ENCODE data around the gene GPR146. TPM values are rescaled to one million over a fixed set of nuclear protein-coding genes. Genes with fewer than 3 reads are reported as not detected.
A peak's percentile ranks its signal among the peaks of the same experiment; 100 is the strongest.

The GPR146 gene
- total and polyA plus RNA-seq, 2 of the 13 experiments (the other 11 are each of a cell fraction or from before 2014, with no cell fraction given), result 2.0 to 15.9 TPM

DNA sequence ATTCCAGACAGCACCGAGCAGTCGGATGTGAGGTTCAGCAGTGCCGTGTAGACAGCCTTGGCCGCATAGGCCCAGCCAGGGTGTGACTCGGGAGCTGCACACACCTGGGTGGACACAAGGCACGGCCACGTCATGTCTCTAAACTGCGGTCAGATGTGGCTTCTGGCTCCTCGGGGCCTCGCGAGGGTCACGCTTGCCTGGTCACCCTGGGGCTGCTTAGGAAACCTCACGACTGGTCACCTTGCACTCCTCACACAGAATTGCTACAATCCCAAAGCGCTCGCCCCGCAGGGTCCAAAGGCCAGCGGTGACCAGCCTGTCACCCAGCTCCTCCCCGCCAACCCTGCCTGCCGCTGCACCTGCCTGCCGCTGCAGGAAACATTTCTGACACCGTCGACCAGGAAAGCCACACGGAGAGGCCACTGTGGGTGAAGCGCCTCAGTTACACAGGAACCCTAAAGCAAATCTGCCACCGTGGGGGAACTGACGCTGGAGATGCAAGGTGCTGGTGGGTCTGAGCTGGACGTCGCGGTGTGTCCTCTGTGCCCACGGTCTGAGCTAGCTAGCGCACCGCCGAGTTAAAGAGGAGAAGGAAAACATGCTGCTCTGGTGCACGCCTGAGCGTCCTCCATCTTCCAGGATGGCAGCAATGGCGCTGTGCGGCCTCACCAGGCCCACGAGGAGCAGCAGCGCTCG lies 48.6 kb downstream of the GPR146 start (continued):
- TF ChIP-seq, protein P1, sequence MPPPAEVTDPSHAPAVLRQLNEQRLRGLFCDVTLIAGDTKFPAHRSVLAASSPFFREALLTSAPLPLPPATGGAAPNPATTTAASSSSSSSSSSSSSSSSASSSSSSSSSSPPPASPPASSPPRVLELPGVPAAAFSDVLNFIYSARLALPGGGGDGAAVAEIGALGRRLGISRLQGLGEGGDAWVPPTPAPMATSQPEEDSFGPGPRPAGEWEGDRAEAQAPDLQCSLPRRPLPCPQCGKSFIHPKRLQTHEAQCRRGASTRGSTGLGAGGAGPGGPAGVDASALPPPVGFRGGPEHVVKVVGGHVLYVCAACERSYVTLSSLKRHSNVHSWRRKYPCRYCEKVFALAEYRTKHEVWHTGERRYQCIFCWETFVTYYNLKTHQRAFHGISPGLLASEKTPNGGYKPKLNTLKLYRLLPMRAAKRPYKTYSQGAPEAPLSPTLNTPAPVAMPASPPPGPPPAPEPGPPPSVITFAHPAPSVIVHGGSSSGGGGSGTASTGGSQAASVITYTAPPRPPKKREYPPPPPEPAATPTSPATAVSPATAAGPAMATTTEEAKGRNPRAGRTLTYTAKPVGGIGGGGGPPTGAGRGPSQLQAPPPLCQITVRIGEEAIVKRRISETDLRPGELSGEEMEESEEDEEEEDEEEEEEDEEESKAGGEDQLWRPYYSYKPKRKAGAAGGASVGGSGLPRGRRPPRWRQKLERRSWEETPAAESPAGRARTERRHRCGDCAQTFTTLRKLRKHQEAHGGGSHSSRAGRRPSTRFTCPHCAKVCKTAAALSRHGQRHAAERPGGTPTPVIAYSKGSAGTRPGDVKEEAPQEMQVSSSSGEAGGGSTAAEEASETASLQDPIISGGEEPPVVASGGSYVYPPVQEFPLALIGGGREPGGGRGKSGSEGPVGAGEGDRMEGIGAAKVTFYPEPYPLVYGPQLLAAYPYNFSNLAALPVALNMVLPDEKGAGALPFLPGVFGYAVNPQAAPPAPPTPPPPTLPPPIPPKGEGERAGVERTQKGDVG (CRISPR knock-in tag; IDR thresholded peaks at IDR 0.05; ENCODE audit: borderline replicate concordance), result peak; percentile 97
- TF ChIP-seq MZF1 (CRISPR knock-in tag; IDR thresholded peaks at IDR 0.05; ENCODE audit: borderline replicate concordance), result no peak
- TF ChIP-seq NR1H2 (CRISPR knock-in tag; IDR thresholded peaks at IDR 0.05; ENCODE audit: borderline replicate concordance, low read depth), result no peak
- TF ChIP-seq, protein P2, sequence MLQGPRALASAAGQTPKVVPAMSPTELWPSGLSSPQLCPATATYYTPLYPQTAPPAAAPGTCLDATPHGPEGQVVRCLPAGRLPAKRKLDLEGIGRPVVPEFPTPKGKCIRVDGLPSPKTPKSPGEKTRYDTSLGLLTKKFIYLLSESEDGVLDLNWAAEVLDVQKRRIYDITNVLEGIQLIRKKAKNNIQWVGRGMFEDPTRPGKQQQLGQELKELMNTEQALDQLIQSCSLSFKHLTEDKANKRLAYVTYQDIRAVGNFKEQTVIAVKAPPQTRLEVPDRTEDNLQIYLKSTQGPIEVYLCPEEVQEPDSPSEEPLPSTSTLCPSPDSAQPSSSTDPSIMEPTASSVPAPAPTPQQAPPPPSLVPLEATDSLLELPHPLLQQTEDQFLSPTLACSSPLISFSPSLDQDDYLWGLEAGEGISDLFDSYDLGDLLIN (CRISPR knock-in tag; IDR thresholded peaks at IDR 0.05; ENCODE audit: borderline replicate concordance), result no peak
- TF ChIP-seq NFYB (CRISPR knock-in tag; IDR thresholded peaks at IDR 0.05), result 0 out of 2 replicates have a peak, but pooled peaks have one; percentile 43
- TF ChIP-seq, protein P3, sequence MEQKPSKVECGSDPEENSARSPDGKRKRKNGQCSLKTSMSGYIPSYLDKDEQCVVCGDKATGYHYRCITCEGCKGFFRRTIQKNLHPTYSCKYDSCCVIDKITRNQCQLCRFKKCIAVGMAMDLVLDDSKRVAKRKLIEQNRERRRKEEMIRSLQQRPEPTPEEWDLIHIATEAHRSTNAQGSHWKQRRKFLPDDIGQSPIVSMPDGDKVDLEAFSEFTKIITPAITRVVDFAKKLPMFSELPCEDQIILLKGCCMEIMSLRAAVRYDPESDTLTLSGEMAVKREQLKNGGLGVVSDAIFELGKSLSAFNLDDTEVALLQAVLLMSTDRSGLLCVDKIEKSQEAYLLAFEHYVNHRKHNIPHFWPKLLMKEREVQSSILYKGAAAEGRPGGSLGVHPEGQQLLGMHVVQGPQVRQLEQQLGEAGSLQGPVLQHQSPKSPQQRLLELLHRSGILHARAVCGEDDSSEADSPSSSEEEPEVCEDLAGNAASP (CRISPR knock-in tag; IDR thresholded peaks at IDR 0.05; ENCODE audit: borderline replicate concordance), result no peak
- TF ChIP-seq, protein P4, sequence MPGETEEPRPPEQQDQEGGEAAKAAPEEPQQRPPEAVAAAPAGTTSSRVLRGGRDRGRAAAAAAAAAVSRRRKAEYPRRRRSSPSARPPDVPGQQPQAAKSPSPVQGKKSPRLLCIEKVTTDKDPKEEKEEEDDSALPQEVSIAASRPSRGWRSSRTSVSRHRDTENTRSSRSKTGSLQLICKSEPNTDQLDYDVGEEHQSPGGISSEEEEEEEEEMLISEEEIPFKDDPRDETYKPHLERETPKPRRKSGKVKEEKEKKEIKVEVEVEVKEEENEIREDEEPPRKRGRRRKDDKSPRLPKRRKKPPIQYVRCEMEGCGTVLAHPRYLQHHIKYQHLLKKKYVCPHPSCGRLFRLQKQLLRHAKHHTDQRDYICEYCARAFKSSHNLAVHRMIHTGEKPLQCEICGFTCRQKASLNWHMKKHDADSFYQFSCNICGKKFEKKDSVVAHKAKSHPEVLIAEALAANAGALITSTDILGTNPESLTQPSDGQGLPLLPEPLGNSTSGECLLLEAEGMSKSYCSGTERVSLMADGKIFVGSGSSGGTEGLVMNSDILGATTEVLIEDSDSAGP (CRISPR knock-in tag; IDR thresholded peaks at IDR 0.05; ENCODE audit: borderline replicate concordance), result peak; percentile 77; the same call in 1 of the 2 replicates
- peak; percentile 78; the same call in 1 of the 2 replicates for TF ChIP-seq KDM4B (CRISPR knock-in tag; IDR thresholded peaks at IDR 0.05)
- TF ChIP-seq KLF11 (CRISPR knock-in tag; IDR thresholded peaks at IDR 0.05), result no peak
- TF ChIP-seq, protein P5, sequence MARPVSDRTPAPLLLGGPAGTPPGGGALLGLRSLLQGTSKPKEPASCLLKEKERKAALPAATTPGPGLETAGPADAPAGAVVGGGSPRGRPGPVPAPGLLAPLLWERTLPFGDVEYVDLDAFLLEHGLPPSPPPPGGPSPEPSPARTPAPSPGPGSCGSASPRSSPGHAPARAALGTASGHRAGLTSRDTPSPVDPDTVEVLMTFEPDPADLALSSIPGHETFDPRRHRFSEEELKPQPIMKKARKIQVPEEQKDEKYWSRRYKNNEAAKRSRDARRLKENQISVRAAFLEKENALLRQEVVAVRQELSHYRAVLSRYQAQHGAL (CRISPR knock-in tag; IDR thresholded peaks at IDR 0.05; ENCODE audit: not compliant biosample characterization), result no peak
- peak; percentile 79 for TF ChIP-seq XRCC5 (optimal IDR thresholded peaks at IDR 0.05; ENCODE audit: low read length)
- no peak for TF ChIP-seq PAF1 (CRISPR knock-in tag; IDR thresholded peaks at IDR 0.05)
- TF ChIP-seq TP53 (CRISPR knock-in tag; conservative IDR thresholded peaks at IDR 0.05), result no peak
- TF ChIP-seq, protein P6, sequence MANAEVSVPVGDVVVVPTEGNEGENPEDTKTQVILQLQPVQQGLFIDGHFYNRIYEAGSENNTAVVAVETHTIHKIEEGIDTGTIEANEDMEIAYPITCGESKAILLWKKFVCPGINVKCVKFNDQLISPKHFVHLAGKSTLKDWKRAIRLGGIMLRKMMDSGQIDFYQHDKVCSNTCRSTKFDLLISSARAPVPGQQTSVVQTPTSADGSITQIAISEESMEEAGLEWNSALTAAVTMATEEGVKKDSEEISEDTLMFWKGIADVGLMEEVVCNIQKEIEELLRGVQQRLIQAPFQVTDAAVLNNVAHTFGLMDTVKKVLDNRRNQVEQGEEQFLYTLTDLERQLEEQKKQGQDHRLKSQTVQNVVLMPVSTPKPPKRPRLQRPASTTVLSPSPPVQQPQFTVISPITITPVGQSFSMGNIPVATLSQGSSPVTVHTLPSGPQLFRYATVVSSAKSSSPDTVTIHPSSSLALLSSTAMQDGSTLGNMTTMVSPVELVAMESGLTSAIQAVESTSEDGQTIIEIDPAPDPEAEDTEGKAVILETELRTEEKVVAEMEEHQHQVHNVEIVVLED (CRISPR knock-in tag; IDR thresholded peaks at IDR 0.05; ENCODE audit: borderline replicate concordance), result no peak
- TF ChIP-seq ZNF749 (CRISPR knock-in tag; IDR thresholded peaks at IDR 0.05; ENCODE audit: borderline replicate concordance), result no peak
- no peak for TF ChIP-seq ZNF878 (CRISPR knock-in tag; IDR thresholded peaks at IDR 0.05)
- TF ChIP-seq MIXL1 (CRISPR knock-in tag; IDR thresholded peaks at IDR 0.05), result no peak
- no peak for TF ChIP-seq ZNF256 (CRISPR knock-in tag; conservative IDR thresholded peaks at IDR 0.05)
- no peak for TF ChIP-seq ATAD3A (CRISPR knock-in tag; IDR thresholded peaks at IDR 0.05)
- no peak for TF ChIP-seq MED13 (CRISPR knock-in tag; IDR thresholded peaks at IDR 0.05)

Measured in HepG2 (cell line).